Glutamatergic neuron (in vitro differentiated cells): Measurements from ENCODE around the gene IL17RE. TPM values are rescaled to one million over a fixed set of nuclear protein-coding genes. Genes with fewer than 3 reads are reported as not detected.

Experiments
- DNase-seq: peaks from one replicate; pipeline ENCODE4 v3.0.0; 2022
- H3K27ac Mint-ChIP-seq: one replicate; pipeline ENCODE4 v1.8.0; 2020; ENCODE audit warnings: mild to moderate bottlenecking, mixed read lengths, inconsistent platforms; ENCODE audit not compliant: unreplicated experiment
- H3K27me3 Mint-ChIP-seq: one replicate; pipeline ENCODE4 v1.8.0; 2020; ENCODE audit warnings: mild to moderate bottlenecking, moderate library complexity, mixed read lengths, inconsistent platforms; ENCODE audit not compliant: unreplicated experiment
- H3K36me3 Mint-ChIP-seq: one replicate; pipeline ENCODE4 v1.8.0; 2020; ENCODE audit warnings: mild to moderate bottlenecking, mixed read lengths, inconsistent platforms; ENCODE audit not compliant: unreplicated experiment
- H3K4me1 Mint-ChIP-seq: one replicate; pipeline ENCODE4 v1.8.0; 2020; ENCODE audit warnings: mild to moderate bottlenecking, low read depth, mixed read lengths, inconsistent platforms; ENCODE audit not compliant: unreplicated experiment
- H3K4me3 Mint-ChIP-seq: one replicate; pipeline ENCODE4 v1.8.0; 2020; ENCODE audit warnings: mild to moderate bottlenecking, mixed read lengths, inconsistent platforms; ENCODE audit not compliant: unreplicated experiment
- H3K9me3 Mint-ChIP-seq: one replicate; pipeline ENCODE4 v1.8.0; 2020; ENCODE audit warnings: mild to moderate bottlenecking, moderate library complexity, mixed read lengths, inconsistent platforms; ENCODE audit not compliant: unreplicated experiment
- CTCF ChIP-seq: fragments of 200-600 bp; sonication (generic); IDR thresholded peaks from one replicate; pipeline ENCODE4 v1.5.0; 2021; ENCODE audit not compliant: partially characterized antibody, unreplicated experiment
- total RNA-seq: library from RNA; stranded (reverse); fragmentation: NEBNext Ultra II Directional; extraction: Animal tissue kit (Norgen Biotek cat#: 25700); gene quantifications from one replicate; pipeline ENCODE4 v1.2.1, GENCODE V29; 2021; ENCODE audit not compliant: unreplicated experiment

The IL17RE gene
- total RNA-seq, 1 donor from 2014 or later: 3.9 TPM

GRCh38 chr3:9915254-9916141 lies 12.8 kb downstream of the IL17RE start:
- peaks cover 20% of the 10 kb centered on the region for H3K4me1 Mint-ChIP-seq
- peak overlapping the region; percentile 95 for H3K27ac Mint-ChIP-seq
- H3K9me3 Mint-ChIP-seq: peaks cover 15% of the 10 kb centered on the region
- peaks cover 14% of the 10 kb centered on the region for H3K27me3 Mint-ChIP-seq
- TF ChIP-seq CTCF: no peak
- peak; percentile 82 for DNase-seq
- H3K36me3 Mint-ChIP-seq: peaks cover 6% of the 10 kb centered on the region
- H3K4me3 Mint-ChIP-seq: peak overlapping the region; percentile 85

- Mint-ChIP-seq H3K36me3 (peaks cover 6% of the 10 kb centered on the region), H3K27me3 (peaks cover 14% of the 10 kb centered on the region), H3K9me3 (peaks cover 15% of the 10 kb centered on the region), H3K4me1 (peaks cover 20% of the 10 kb centered on the region), H3K4me3 (peak overlapping the region; percentile 85), H3K27ac (peak overlapping the region; percentile 95)
- TF ChIP-seq CTCF: no peak
- peak; percentile 36 for DNase-seq
These were observed 13.7 kb downstream of the IL17RE start for GRCh38 chr3:9916346-9916733.

- Mint-ChIP-seq H3K36me3 (peaks cover 6% of the 10 kb centered on the region), H3K4me1 (peaks cover 20% of the 10 kb centered on the region), H3K9me3 (peaks cover 15% of the 10 kb centered on the region), H3K27me3 (peaks cover 14% of the 10 kb centered on the region), H3K4me3 (peak within 1 kb of the TSS; percentile 85), H3K27ac (peak within 1 kb of the TSS; percentile 95)
- TF ChIP-seq CTCF: no peak
- peak; percentile 80 for DNase-seq
These were observed 14.4 kb downstream of the IL17RE start, which contains the start of gene IL17RC for GRCh38 chr3:9916734-9917680. TSS of gene IL17RC (plus strand) at chr3:9917098. CDS start at chr3:9917316, 218 bp downstream.

GRCh38 chr3:9917820-9918219 lies 15.2 kb downstream of the IL17RE start:
- peaks cover 13% of the 10 kb centered on the region for H3K9me3 Mint-ChIP-seq
- DNase-seq: no peak
- peaks cover 20% of the 10 kb centered on the region for H3K4me1 Mint-ChIP-seq
- H3K27me3 Mint-ChIP-seq: peaks cover 13% of the 10 kb centered on the region
- H3K4me3 Mint-ChIP-seq: peak overlapping the region; percentile 63
- H3K36me3 Mint-ChIP-seq: no peaks in the 10 kb centered on the region
- TF ChIP-seq CTCF: no peak
- H3K27ac Mint-ChIP-seq: peak overlapping the region; percentile 85
